GM19324 (cell line): Measurements from ENCODE around the gene LEFTY1.

Source experiments
- ATAC-seq: cut with Tn5 transposase; IDR thresholded peaks from one replicate; pipeline ENCODE4 v1.9.1; 2021; ENCODE audit warnings: mild to moderate bottlenecking, moderate library complexity; ENCODE audit not compliant: unreplicated experiment, low FRiP score

LEFTY1 gene

DNA sequence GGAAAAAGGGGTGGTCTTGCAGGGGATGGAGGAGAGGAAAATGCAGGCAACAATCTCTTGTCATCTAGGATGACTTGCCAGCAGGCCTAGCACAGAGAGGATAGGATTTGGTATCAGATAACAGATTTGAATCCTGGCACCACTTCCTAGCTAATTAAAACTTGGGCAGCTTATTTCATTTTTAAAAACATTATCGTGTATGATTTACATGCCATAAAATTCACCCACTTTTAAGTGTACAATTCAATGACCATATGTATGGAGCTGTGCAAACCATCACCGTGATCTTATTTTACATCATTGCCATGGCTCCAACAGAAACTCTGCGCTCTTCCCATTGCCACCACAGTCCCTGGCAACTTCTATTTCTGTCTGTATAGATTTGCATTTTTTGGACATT lies 28.2 kb upstream of the LEFTY1 start:
- no peak for ATAC-seq

DNA sequence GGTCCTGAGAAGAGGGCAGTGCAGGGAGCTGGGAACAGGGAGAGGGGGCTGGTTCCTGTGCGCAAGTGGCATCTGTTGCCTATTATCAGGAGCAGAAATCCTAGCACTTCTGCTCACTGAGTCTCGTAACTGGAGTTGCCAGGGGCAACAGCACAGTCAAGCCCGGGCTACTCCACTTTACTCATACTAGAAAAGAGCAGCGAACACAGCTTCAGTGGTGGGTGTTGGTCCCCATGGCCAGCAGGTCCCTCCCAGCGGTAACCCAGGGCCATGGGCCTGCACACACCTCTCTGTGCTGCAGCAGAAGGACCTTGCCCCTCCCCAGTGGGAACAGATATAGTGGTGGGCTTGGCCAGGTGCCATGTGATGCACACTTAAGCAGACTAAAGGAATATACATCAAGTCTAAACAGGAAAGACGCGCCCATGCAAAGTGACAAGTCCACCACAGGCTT lies 26.6 kb upstream of the LEFTY1 start:
- no peak for ATAC-seq

DNA sequence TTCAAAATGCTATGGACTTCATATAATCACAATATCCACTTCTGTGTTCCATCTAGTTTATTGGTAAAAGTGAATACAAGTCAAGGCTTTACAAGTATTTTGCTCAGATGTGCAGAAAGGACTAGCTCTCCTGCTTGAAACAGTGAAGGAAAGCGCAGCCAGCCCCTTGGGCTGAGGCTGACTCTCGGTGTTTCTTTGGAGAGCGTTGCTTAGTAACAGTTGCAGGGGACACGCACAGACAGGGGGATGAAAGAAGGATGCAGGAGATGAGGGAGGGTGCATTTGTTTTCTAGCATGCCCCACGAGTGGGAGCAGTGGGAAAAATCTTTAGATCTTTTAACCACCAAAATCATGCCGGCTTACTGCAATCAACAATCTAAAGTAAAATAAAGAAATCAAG lies 26.0 kb upstream of the LEFTY1 start:
- ATAC-seq, result no peak

DNA sequence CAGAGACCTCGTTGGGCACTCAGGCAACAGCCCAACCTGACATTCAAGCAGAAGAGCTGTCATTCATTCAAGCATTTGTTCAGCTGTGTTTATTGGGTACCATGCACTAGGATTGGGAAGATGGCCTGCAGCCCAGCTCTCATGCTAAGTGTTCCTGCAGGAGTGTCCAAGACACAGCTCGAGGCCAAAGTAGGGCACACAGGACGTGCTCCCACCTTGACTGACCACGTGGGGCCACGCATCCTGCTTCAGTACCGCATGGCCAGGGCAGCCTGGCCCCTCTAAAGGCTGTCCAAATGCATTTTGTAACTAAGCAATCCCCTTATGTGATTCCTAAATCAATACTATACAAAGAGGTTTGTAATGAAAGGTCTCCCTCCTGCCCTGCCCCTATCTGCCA lies 25.4 kb upstream of the LEFTY1 start:
- no peak for ATAC-seq

DNA sequence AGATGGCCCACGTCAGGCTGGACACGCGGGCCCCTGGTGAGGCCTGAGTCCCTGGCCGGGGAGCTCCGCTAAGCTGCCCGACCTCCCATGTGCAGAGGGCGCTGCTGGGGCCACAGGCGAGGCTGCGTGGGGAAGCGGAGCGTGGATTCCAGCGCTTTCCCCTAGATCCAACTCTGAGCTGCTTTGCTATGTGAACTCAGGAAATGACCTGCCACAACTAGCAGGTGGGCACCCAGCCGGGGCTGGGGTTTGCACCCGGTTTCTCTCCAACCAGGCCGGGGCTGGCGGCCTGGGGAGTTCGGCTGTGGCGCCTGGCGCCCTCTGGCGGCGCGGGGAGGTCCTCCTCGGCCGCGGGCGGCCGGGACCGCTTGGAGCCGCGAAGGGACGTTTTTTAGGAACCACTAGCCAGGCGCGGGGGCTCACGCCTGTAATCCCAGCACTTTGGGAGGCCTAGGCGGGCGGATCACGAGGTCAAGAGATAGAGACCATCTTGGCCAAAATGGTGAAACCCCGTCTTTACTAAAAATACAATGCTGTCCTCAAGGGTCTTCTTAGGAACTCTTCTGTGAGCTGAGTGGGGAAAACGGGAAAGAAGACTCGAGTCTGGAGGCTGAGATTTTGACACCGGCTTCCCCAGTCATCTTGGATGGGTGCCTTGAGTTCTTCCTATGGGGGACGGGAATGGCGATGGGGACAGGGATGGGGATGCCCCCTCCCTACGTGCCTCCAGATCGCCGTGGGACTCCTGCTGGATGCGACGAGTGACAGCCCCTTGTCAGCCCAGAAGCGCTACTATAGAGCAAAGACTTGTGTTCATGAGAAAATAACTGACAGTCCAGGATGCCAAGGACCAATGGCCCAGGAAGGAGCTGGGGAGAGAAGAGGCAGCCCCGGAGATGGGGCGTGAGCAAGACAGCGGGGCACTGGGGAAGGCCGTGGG lies 22.5 kb upstream of the LEFTY1 start:
- ATAC-seq, result no peak

DNA sequence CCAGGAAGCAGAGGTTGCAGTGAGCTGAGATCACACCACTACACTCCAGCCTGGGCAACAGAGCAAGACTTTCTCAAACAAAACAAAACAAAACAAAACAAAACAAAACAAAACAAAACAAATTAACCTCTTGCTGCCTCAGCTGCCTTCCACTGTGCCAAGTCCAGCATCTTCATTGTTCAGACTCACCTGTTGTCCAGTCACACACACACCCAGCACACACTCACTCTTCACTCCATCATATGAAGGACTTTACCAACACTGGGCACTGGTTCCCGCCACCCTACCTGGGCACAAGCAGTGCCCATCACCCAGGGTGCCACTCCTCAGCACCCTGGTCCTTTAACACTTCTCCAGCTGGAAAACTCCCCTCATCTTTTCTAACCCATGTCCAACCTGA lies 20.5 kb upstream of the LEFTY1 start:
- ATAC-seq, result no peak

DNA sequence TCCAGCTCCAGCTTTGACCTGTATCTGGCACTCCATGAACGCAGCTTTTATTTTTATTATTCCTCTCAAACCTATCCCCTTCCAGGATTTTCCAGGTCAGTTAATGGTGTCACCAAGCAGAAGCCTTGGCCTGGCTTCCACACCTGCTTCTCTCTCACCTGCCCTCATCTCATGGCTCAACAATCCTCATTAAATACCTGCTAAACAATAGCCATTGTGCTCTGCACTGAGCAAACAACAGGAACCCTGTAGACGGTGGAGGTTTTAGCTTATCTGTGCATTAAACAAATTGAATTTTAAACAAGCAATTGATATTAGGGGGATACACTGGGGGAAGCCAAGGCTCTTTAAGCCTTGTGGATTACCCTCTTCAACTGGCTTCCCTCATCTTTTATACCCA lies 19.8 kb upstream of the LEFTY1 start:
- no peak for ATAC-seq

DNA sequence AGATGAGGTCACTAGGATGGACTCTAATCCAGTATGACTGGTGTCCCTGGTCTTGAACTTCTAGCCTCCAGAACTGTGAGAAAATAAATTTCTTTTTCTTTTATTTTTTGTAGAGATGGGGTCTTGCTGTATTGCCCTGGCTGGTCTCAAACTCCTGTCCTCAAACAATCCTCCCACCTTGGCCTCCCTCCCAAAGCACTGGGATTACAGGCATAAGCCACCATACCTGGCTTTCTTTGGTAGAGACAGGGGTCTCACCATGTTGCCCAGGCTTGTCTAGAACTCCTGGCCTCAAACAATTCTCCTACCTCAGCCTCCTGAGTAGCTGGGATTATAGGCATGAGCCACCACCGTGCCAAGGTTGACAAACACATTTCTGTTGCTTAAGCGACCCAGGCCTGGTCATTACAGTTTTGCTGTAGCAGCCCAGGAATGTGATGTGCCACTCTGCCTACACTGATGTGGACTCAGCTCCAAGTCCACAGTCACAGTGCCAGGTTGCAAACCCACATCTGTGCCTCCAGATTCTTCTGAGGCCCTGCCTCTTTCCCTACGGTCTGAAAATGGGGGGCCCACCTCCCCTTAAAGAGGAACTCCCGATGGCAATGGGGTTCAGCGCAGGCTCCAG lies 19.2 kb upstream of the LEFTY1 start:
- no peak for ATAC-seq

DNA sequence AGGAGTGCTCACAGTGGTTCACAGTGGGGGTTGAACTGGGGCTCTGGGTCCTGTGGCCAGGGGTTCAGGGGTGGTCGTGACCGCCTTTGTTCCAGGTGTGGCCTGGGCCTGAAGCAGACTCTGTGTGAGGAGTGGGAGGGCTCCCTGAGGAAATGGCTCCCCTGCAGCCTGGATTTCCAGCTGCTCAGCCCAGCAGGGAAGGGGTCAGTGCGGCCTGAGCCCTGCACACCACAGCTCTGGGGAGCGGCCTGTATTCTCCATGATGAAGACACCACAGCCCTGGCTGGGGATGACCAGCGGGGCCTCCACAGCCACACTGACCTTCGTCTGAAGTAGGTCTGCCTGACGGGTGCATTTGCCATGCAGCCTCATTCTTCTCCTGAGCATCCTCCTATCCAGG lies 18.4 kb upstream of the LEFTY1 start:
- no peak for ATAC-seq

DNA sequence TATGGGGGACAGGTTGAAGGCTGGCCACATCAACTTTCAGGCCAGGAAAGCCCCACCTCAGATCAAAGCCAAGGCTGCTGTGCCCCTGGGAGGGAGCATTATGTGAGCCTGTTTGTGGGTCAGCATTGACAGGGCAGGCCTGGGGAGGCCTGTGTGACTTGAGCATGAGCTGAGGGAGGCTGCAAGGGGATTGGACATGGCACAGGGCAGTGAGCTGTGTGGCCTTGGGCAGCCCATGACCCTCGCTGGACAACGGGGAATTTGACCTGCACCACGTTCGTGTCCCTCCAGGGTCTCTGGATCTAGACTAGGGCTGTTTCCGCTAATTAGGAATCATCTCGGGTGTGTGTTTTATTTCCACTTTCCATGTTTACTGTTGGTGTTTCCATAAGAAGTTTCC lies 17.5 kb upstream of the LEFTY1 start:
- no peak for ATAC-seq

DNA sequence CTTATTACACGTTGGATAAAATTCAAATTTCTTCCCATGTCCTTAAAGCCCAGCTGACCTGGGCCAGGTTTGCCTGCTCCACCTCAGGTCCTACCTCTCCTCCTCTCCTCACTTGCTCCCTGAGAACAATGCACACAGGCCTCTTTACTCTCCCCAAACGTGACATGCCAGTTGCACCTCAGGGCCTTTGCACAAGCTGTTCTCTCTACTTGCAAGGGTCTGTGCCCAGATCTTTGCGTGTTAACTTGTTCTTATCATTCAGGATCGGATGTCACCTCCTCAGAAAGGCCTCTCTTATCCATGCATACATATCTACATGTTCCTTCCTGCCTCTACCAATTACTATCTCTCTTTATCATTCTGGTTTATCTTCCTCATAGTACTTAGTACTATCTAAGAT lies 14.7 kb upstream of the LEFTY1 start:
- no peak for ATAC-seq

DNA sequence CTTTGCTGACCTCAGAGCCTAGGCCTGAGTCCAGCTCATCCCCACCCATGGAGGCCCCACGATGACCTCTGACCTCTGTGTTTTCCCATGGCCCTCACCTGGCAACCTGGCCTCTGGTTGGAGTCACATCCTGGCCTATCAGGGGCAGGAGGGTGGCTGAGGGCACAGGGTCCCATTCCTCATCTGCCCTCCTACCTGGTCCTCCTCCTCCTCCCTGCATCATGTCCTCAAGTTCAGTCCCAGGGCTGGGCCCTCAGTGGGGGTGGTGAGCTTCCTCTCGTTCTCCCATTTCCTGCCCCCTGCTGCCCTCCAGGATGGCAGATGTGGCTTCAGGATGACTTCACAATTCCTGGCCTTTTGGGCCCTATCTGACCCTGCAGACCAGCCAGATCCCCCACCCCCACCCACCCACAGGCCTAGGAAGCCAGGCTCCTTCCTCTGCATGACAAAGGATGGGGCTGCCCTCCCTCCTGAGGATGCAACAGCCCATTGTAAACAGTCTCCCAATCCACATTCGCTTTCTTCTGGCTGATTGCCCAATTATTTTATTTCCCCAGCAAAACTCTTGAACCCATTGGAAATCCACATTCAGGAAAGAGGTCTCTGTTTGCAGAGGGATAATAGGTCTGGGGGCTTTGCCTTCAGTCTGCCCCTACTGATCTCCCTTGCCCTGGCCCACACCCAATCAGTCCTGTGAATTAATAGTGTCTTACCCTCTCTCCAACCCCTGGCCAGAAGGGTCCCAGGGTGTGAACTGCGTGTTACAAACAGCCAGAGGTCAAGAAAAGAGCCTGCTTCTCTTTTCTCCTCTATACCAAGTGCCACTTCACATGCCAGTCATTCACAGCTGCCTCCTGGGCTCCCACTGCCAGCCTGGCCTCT lies 10.3 kb upstream of the LEFTY1 start:
- no peak for ATAC-seq

DNA sequence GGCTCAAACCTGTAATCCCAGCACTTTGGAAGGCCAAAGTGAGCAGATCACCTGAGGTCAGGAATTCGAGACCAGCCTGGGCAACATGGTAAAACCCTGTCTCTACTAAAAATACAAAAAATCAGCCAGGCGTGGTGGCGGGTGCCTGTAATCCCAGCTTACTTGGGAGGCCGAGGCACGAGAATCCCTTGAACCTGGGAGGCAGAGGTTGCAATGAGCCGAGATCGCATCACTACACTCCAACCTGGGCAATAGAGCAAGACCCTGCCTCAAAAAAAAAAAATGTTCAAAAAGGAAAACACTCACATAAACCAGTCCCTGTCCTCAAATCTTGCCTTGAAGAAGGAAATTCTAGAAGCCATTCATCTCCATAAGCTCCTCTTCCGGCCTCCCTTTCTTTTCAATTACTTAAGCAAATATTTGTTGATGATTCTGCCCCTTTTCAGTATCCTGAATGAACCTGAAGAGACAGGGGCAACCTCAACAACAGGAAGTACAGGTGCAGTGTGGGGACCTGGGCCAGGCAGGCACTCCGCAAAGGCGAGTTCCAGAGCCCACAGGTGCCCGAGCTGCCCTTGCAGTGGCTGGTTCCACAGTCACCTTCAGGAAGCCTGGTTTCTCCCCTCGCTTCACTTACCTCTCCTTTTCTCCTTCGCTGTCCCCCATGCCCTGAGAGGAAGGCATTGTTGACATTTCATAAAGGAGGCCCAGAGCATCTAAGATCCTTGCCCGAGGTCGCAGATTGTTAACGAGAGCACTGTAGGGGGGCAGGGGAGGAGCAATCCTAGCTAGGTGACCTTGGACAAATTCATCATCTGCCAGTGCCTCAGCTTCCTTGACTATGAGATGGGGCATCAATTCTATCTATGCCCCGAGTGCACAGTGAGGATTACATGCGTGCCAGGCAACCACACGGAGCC lies 8.9 kb upstream of the LEFTY1 start:
- no peak for ATAC-seq

DNA sequence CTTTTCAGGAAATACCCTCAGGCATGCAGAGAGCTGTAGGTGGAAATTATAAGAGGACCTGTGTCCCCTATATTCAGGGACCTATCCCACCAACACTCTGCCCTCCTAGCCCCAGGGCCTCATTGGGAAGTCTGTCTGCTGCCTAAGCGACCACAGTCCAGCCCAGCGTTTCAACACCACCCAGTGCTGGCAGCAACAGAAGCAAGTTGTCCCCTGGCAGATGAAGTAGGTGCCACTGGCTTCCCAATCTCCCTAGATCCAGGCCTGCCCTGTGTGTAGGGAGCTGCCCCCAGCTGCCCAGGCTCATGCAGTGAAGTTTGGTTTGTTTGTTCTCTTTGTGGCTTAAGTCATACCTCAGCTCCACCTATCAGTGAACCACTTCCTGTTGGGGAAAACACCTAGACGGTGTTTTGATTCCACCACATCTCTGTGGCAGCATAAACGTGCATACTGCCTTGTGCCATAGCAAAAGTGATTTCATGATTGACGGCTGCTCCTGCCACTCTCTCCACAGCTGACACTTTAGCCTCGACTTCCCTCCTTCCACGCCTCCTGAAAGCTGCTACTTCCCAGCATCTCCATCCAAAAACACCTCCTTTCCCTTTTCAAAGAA lies 8.1 kb upstream of the LEFTY1 start:
- ATAC-seq, result peak; percentile 99

DNA sequence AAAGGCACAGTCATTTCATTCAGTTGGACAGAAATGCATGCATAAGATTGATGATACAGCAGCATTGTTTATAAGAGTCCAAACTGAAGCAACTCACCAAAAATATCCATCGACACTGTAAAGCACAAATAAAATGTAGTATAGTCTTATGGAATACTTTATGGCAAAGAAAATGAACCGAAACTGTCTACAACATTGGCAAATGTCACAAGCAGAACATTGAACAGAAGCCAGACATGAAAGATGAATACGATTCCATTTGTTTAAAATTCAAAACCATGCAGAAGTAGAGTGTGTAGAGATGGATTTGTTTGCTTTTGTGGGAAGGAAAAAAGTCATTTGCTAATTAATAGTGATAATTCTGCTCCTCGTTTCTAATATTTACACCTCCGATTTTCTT lies 7.5 kb upstream of the LEFTY1 start:
- no peak for ATAC-seq

DNA sequence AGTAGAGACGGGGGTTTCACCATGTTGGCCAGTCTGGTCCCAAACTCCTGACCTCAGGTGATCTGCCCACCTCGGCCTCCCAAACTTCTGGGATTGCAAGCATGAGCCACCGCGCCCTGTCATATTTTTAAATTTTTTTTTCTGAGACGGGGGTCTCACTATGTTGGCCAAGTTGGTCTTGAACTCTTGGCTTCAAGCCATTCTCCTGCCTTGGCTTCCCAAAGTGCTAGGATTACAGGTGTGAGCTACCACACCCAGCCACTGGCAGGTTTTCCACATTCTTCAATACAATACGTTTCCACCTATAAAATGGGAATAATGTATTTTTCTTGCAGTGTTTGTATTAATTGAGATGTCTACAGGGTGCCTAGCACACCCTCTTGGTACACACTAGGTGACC lies 3.4 kb upstream of the LEFTY1 start:
- no peak for ATAC-seq

DNA sequence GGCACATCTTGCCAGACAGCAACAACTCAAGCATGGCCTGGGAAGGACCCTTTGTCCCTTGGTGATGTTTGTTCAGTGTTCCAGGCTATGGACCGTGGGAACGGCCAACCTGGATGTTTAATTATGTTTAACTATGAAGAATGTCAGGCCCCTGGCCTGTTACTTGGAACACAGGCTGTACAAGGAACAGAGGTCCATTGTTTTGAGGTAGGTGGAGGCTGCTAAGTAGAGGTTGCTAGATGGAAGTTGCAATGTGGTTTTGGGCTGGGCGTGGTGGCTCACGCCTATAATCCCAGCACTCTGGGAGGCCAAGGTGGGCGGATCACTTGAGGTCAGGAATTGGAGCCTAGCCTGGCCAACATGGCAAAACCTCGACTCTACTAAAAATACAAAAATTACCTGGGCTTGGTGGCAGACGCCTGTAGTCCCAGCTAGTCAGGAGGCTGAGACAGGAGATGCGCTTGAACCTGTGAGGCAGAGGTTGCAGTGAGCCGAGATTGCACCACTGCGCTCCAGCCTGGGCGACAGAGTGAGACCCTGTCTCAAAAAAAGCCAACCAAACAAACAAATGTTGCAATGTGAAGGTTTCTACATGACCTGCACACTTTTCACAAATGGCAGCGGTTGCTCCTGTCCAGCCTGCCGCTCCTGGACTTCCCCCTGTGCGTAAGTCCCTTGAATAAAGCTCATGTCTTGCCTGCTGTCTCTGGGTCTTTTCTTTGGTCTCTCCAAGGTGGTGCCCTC lies 2.5 kb upstream of the LEFTY1 start:
- no peak for ATAC-seq

DNA sequence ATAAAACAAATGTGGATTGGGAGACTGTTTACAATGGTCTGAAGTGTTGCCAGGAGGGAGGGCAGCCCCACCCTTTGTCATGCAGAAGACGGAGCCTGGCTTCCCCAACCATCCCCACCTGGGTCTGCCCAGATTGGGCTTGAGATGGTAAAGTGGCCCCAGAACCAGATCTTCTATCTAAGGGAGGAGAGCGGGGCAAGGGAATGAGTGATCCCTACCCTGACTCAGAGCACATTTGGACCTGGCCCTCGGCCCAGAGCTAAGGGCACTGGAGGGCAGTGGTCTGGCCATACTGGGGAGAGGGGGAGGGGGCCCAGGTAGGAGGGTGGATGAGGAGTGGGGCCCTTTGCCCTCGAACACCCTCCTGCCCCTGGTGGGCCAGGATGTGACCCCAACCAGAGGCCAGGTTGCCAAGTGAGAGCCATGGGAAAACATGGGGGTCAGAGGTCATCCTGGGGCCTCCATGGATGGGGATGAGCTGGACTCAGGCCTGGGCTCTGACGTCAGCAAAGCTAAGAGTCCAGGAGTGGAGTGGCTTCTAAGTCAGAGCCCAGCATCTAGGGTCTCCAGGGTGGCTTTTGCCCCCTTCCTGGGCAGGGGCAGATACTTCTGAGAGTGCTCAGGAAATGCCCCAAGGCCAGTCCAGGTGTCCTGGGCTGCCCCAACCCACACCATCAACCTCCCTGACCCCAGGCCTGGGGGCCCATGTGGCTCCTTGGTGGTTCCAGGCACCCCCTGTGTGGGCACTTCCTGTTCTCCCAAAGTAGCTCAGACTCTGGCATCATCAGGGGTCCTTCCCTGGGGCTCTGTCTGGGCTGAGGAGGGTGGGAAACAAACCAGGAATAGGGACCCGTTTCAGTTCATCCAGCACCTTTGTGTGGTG lies 1.6 kb upstream of the LEFTY1 start:
- no peak for ATAC-seq
